Stimulated activated CD4-positive, alpha-beta T cell treated with anti-CD3 and anti-CD28 coated beads, Interleukin-15, amount 100 ng/mL, for 24 hours (primary cell): ENCODE data around the gene PIP4K2A.
"Not testable (repeated sequence)": the region's sequence is repeated elsewhere in the genome, so short reads cannot be mapped to it uniquely, and the experiment has no call there.

ENCODE experiments used
- DNase-seq: peaks from one replicate; pipeline ENCODE4 v3.0.0-alpha.2; 2020

PIP4K2A gene

DNA sequence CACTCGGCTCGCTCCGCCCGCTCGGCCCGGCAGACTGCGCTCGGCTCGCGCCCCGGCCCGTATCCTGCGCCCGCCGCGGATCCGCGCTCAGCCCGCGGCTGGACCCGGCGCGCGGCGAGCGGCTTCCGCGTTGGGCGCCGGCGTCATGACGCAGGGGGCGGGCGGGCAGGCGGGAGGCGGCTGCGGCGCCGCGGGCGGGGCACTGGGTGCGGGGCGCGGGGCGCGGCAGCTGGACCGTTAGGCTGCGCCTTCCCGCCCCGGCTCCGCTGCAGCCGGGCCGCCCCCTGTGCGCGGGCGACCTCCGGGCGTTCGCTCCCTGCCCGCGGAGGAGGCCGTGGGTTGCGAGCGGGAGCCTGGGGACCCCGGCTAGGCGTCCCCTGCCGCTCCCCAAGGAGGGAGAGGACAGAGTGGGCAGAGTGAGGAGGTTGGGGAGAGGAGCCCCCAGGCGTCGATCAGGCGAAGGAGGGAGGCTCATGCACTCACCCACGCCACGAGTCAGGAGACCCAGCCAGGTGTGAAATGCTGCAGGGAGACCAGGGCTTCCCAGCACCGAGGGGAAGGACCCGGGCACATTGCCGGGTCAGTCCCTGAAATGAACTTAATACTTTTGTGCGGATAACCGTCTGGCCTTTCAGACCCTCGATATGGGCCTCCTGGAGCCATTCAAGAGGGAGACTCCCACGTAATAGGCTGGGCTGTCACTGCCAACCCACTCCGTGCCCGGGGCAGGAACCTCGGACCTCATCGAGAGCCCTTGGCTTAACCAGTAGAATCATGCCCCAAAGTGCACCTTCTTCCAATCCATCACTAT, at the start of gene PIP4K2A:
Gene PIP4K2A (minus strand): TSS at position 100 of the 811 bp plus-strand sequence. CDS start 252 bp downstream, outside the sequence.
- peak; percentile 85 for DNase-seq

DNA sequence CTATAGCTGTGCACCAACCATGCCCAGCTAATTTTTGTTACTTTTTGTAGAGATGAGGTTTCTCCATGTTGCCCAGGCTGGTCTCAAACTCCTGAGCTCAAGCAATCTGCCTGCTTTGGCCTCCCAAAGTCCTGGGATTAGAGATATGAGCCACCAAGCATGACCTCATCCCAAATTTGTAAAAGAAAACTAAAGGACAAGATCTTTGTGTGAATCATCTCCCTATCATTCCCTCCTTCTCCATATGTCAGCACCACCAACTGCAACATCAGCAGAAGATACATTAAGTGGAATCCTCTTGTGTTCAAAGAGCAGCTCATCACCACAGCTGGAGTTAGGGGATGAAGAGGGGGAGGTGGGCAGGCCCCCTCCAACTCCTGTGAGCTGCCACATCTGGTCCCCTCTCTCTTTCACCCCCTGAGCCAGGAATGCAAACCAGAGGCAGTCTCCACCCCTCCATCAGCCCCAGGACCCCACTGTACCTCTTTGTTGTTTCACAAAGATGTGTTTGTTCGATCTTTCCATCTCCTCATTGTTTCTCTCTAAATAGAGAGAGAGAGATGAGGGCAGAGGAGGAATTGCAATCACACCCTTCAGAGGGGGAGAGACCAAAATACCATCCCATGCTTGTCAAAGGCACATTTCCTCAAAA, 47.3 kb upstream of the PIP4K2A start:
- DNase-seq, result no peak

DNA sequence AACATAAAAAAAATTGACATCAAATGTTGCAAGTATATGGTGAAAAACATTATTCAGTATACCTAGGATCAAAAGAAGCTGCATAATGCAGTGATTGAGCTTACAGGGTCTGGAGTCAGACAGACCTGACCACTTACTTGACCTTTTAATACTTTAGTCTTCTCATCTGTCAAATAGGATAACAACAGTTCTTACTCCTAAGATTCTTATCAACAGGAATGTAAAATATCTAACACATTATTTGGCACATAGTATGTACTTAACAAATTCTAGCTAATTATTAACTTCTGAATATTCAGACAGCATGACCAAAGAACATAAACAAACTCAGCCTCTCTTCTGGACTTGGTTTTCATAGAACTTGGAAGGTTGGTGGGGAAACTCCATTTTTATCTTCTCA, 45.6 kb upstream of the PIP4K2A start:
- DNase-seq, result no peak

DNA sequence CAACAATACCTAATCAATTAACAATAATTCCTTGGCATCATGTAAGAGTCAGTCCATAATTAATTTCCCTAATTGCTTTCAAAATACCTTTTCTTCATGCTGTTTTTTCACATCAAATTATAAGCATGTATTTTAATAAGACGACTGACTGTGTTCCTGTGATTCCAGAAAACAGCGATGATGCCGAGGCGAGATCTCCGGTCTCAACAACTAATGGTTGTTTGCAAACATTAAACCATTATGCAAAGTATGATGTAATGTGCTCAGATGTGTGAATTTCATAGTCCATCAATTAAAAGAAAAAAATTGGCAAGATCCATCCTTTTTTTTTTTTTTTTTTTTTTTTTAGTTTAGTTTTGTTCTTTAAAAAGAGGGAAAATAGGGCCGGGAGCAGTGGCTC, 44.5 kb upstream of the PIP4K2A start:
- DNase-seq, result no peak

DNA sequence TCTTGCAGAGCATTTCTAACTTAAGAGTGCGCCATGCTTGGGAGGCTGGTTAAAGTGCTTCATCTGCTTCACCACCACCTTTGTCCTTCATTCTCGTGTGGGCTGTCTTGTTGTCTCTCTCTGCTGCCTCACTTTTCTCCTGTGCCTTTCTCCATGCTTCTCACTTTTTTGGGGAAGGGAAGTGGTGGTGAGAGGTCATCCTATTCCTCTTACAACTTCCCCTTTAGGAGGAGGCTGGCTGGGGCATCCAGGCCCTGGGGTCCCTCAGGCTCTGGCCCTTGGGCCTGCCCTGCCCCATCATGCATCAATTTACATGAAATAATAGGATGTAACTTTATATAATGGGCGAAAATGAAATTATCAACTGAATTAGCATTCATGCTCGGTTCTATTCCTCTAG, 39.9 kb upstream of the PIP4K2A start:
- no peak for DNase-seq

DNA sequence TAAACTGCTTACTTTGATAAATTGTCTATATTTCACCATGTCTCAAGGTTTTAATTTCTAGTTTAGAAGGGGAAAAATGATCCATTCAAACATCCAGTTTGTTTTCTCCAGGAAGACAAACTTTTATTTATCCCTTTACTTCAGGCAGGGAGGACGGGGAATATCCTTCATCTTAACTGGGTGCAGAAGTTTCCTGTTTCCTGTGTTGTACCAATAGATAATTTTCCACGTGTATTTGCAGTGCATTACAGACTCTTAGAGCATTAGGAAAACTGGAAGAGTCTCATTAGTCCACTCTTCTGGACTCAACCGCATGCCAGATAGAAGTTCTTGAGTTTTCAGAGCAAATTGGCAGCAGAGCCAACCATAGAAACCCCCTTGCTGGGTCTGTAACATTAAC, 39.4 kb upstream of the PIP4K2A start:
- no peak for DNase-seq

DNA sequence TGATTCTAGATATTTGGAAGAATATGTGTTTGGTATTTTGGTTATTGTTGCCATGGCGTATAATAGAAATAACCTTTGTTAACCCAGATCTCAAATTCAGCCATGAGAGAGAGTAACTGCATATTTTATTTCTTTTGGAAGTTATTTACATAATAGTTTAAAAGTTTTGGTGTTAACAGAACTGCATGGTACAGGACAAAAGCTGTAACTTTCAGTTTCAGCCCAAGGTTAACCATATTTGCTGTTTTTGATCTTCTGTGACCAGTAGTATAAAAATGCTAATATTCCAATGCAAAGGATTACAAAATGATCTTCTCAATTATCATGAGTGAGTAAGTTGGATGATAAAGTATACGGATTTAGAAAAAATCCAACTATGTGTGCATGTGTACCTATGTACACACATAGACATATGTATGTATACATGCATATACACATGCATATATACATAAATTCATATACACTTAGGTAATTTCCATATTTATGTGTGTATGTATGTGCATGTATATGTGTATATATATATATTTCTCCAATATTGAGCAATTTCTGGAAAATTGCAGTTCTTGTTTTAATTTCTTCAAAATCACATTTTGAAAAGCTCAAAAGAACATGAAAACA, 38.0 kb upstream of the PIP4K2A start:
- no peak for DNase-seq

DNA sequence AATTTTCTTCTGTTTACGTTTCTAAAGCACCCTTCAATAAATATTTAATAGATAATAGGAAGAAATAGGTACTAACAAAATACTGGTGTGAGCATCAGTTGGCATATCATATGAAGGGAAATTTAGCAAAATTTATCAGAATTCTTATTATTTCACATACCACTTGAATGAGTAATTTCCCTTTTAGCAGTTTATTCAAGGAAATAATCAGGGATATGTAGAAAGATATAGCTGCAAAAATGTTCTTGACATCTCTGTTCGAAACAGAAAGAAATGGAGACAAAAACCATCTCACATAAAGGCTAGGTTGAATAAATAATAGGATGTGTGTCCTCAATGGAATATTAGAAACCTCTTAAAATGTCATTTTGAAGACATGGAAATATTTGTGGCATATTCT, 35.8 kb upstream of the PIP4K2A start:
- DNase-seq, result no peak

DNA sequence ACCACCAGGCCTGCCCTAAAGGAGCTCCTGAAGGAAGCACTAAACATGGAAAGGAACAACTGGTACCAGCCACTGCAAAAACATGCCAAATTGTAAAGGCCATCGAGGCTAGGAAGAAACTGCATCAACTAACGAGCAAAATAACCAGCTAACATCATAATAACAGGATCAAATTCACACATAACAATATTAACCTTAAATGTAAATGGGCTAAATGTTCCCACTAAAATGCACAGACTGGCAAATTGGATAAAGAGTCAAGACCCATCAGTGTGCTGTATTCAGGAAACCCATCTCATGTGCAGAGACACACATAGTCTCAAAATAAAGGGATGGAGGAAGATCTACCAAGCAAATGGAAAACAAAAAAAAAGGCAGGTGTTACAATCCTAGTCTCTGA, 30.5 kb upstream of the PIP4K2A start:
- DNase-seq, result not testable (repeated sequence)

DNA sequence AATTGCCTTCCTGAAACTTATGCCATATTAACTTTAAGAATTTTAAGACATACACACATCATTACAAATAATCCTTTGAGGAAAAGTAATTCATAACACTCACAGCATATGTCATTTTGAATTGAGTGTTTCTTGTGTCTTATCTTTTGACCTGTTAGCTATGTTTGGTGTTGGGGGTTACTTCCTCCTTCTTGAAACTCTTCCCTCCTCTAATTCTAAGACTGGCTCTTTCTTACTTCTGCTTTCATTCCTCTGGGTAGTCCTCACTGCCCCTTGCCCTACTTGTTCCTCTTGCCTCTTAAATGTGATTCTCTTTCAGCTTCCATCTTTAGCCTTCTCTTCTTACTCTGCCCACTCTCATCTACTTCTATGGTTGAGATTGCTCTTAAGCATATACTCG, 28.3 kb upstream of the PIP4K2A start:
- DNase-seq, result no peak

DNA sequence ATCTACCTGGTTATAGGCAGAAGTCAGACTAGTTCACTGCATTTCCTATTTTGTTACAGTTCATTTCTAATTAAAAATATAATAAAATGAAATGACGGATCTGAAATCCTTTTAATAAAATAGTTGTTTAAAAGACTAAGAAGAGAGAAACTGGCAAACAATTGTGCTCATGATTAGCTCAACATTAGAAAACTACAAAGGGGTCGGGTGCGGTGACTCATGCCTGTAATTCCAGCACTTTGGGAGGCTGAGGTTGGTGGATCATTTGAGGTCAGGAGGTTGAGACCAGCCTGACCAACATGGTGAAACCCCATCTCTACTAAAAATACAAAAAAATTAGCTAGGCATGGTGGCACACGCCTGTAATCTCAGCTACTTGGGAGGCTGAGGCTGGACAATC, 27.3 kb upstream of the PIP4K2A start:
- DNase-seq, result not testable (repeated sequence)

DNA sequence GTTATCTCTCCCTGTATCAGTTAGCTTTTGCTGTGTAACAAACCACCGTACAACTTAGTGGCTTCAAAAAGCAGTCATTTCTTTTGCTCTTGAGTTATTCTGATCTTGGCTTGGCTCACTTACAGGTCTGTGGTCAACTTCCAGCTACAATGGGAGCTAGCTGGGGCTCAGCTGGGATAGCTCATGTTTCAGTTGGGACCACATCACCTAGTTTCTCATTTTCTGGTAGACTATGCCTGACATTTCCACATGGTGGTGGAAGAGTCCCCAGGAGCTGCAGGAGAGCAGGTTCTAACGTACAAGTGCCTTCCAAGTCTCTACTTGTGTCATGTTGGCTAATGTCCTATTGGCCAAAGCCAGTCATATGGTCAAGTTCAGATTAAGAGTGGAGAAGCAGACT, 25.8 kb upstream of the PIP4K2A start:
- DNase-seq, result no peak

DNA sequence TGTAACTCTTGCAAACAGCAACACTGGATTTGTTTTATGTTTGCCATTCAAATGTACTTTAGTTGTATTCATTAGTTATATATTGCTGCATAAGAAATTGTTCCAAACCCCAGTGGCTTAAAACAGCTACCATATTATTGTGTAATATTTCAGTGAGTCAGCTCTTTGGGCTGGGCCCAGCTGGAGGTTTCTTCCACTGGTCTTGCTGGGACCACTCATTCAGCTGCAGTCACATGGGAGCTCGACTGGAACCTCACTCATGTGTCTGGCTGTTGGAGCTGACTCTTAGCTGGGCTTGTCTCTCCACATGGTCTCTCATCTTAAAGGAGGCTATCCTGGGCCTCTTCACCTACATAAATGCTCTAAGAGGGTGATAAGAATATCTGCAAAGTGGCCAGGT, 23.2 kb upstream of the PIP4K2A start:
- no peak for DNase-seq

DNA sequence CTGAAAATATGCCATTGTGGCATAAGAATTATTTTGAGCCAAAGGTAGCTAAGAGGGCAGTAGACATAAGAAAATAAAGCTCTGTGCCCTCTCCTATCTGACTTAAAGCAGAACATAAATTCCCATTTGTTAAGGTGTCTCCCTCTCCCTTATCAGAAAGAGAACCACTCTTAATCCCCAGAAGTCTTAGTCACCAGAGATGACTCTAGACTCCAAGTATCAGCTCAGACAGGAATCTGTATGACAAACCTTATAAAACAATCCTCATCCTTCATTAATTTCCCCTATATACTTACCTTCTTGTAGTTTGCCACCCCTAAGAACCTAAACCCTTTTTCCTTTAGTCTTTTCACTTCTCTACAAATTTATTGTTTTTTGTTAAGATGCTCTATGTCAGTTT, 21.8 kb upstream of the PIP4K2A start:
- no peak for DNase-seq

DNA sequence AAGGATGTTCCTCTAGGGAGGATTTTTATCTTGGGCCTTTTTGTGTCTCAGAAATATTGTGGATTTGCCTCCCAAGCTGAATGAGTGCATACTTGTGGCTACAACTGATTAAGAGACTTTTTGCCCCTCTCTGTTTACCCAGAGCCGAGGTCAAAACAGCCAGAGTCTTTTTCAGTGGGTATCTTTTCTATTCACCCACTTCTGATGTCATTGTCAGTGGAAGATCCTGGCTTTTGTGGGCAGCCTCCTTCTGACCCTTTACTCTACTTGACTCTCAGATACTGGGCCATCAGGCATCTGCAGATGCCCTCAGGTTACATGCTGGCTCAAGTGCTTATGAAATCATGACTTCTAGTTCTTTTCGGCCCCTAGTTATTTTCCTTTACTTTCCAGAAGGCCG, 19.6 kb upstream of the PIP4K2A start:
- DNase-seq, result no peak

DNA sequence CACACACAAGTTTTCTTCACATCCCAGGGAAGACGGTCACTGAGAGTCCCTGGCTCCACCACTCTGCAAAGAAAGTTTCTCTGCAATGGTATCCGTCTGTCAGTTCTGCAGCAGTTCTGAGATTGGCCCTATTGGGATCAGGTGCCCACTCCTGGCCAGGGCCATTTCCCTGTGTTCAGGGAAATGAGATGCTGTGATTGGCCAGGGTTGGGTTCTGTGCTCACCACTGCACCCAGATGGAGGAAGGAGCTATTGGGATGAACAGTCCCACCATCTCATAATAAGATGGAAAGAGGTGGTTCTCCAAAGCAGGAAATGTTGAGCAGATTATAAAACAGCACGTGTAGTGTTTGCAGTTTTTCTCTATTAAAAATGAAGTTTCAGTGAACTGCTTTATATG, 13.3 kb upstream of the PIP4K2A start:
- DNase-seq, result no peak

DNA sequence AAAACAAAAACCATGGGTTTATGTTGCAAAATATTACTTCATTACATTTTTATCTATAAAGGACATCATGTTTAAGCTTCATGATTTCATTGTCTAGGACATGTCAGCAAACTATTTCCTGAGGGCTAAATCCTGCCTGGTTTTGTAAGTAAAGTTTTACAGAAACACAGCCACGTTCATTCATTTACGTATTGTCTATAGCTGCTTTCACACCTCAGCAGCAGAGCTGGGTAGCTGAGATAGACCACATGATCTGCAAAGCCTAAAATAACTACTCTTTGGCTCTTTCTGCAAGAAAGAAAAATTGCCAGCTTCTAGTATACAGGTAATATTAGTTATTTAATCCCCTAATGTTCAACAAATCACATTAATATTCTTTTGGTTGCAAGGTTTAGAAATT, 12.7 kb upstream of the PIP4K2A start:
- DNase-seq, result no peak

DNA sequence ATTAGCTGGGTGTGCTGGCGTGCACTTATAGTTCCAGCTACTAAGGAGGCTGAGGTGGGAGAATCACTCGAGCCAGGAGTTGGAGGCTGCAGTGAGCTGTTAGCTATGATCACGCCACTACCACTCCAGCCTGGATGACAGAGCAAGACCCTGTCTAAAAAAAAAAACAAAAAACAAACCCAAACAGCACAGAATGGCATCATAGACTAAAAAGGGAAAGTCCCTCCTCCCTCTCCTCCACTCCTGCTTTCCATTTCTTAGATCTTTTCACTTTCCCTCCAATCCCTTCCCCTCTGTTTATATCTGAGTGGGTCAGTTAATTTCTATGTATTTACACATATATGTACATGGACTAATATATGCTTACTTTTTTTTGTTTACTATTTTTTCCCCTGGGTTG, 10.4 kb upstream of the PIP4K2A start:
- DNase-seq, result no peak

DNA sequence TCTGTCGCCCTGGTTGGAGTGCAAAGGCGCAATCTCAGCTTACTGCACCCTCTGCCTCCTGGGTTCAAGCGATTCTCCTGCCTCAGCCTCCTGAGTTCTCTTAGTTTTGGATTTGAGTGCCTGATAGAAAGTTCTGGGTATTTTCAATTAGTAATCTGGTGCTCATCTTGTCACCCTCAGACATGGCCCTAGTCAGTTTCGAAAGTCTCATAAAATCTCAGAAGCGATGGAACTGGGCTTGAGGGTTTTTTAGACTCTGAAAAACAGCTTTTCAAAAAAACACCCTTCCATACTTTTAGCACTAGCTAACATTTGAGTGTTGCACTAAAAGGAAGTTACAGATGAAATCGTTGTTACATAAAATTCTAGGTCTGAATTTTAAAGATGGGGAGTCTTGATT, 9.4 kb upstream of the PIP4K2A start:
- DNase-seq, result no peak

DNA sequence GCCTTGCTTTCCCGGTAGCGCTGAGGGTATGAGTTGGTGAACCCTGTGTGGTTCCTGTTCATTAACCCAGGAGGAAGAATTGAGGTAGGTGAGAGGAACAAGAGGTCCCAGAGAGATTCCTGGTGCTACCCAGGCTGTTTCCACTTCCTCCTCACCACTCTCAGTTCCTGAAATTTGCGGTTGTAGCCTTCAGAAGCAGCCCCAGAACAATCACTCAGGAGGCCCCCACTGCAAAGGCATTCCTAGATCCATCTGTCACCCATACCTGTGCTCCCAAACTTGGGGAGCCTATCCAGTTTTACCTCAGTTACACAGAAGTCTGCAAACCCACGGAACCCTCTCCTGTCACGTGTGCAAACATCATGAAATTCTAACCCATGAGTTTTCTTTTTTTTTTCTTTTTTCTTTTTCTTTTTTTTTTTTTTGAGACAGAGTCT, 9.0 kb upstream of the PIP4K2A start:
- DNase-seq, result no peak

DNA sequence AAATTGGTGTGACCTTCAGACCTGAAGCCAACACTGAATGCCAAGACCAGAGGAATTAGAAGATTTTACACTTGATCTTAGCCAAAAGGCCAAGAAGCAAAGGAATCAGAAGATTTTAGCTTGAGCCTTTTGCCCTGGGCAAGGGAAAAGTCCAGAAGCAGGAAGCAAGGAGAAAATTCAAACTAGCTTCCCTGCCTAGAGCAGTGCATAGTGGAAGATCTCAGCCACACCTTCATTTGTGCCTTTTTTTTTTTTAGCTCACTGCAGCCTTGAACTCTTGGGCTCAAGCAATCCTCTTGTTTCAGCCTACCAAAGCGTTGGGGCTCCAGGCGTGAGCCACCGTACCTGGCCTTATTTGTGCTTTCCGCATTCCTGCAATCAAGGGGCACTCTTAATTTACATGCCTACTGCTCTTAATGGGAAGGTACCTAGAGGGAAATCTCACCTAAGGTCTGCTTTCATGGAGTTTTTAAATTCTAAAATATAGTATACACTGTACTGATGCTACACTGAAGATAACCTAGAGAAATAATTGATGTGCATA, 8.3 kb upstream of the PIP4K2A start:
- no peak for DNase-seq

DNA sequence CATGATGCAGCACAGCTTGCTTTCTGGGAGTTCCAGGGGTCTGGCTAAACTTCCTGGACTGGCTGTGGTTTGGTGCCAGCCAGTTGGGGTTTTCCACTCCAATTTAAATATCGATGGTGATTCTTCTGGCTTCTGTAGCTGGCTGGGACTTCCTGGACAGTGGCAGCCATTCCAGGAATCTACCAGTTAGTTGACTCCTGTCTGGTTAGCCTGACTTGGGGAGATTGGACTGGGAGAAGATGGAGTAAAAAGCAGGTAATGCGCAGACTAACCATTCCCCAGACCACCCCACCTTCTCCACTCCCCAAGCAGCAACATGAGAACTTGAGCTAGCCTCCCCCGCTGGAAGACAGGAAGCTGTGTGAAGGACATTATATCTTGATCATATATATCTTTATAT, 6.3 kb upstream of the PIP4K2A start:
- no peak for DNase-seq

DNA sequence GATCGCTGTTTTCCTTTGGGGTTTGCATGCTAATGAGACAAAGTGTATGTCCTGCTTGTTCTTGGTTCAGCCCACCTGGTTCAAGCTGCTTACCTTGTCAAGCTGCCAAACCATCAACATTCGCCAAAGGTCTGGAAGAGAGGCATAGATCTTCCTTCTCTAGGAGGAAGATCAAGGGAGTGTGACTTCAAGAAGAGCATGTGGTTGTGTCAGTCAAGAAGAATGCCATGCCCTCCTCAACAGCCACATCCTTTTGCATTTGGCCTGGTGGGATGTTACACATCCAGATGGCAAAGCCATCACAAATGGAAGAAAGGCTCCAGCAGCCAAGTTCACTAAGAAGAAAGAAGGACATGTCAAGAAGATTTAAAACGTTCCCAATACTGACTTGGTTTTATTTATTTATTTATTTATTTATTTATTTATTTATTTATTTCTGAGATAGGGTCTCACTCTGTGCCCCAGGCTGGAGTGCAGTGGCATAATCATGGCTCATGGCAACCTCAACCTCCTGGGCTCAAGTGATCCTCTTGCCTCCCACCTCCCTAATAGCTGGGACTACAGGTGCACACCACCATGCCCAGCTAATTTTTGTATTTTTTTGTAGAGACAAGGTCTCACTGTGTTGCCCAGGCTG, 5.1 kb upstream of the PIP4K2A start:
- no peak for DNase-seq
